GM12891 (cell line): ENCODE measurements around the gene RHBDL2.

Source experiments
- POLR2A ChIP-seq: IDR thresholded peaks from 2 replicates; pipeline ENCODE4 v1.6.1; 2011; ENCODE audit warnings: low read depth, low read length, control low read depth
- POLR2AphosphoS5 ChIP-seq: IDR thresholded peaks from 2 replicates; pipeline ENCODE4 v1.6.1; 2011; ENCODE audit warnings: low read depth, low read length, control low read depth
- TAF1 ChIP-seq: IDR thresholded peaks from 2 replicates; pipeline ENCODE4 v1.6.1; 2011; ENCODE audit warnings: low read depth, low read length, control low read depth

DNA sequence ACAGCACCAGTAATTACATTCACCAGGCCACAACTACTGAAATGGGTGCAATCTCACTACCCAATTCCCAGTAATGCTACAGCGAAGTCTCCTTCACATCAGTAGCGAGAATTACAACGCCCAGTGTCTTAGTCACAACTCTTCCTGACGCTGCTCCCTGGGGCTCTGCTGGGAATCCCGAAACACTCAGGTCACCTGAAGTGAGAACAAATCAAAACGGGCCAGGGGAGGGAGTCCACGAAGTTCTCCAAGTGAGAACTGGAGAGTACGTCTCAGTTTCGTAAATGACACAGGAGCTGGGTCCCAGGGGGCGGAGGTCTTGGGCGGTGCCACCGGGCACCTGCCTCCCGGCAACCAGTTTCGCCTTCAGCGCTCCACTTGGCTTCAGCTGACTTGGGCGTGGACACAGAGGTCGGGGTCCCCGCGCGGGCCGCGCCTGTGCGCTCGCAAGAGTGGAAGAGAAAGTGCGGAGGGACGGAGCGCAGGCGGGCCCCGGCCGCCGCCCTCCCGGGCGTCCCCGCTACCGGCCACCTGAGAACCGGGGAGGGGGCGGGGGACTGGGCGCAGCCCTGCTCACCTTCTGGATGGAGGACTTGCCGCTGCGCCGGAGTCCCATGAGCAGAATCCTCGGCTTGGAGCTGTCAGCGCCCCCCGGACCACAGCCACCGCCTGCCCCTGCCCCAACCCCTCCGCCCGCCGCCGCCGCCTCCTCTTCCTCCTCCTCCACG is 82.6 kb downstream of the RHBDL2 start:
- TF ChIP-seq POLR2AphosphoS5, result no peak
- TF ChIP-seq TAF1, result no peak
- TF ChIP-seq POLR2A, result no peak
